NCI-H2171 treated with DMSO at 0.1 percent for 48 hours (cell line): Measurements from ENCODE around the gene PSMD3.
"Not testable (repeated sequence)": the region's sequence is repeated elsewhere in the genome, so short reads cannot be mapped to it uniquely, and the experiment has no call there.

Experiments
- DNase-seq: peaks from one replicate; lab custom pipeline; 2025; lab: John Stamatoyannopoulos, UW

PSMD3 gene

GRCh38 chr17:39980351-39981206 lies at the start of gene PSMD3:
Gene PSMD3 (plus strand): TSS chr17:39980807. CDS start chr17:39980971, 164 bp downstream.
- DNase-seq: peak; percentile 100

GRCh38 chr17:39933912-39934311 lies 46.7 kb upstream of the PSMD3 start:
- DNase-seq: peak; percentile 39

- DNase-seq: no peak
Measured at GRCh38 chr17:39934324-39934723, 46.3 kb upstream of the PSMD3 start.

GRCh38 chr17:39935909-39936308 lies 44.7 kb upstream of the PSMD3 start:
- DNase-seq: no peak

GRCh38 chr17:39937447-39937846 lies 43.2 kb upstream of the PSMD3 start:
- peak; percentile 90 for DNase-seq

- DNase-seq: peak; percentile 9
Measured at GRCh38 chr17:39938140-39938869, 42.3 kb upstream of the PSMD3 start.

- DNase-seq: peak; percentile 35
Measured at GRCh38 chr17:39939106-39939505, 41.5 kb upstream of the PSMD3 start.

- DNase-seq: peak; percentile 78
Measured at GRCh38 chr17:39939588-39940419, 40.8 kb upstream of the PSMD3 start.

GRCh38 chr17:39943702-39944392 lies 36.8 kb upstream of the PSMD3 start:
- no peak for DNase-seq

- no peak for DNase-seq
Measured at GRCh38 chr17:39944393-39944711, 36.3 kb upstream of the PSMD3 start.

- no peak for DNase-seq
Measured at GRCh38 chr17:39946551-39947330, 33.9 kb upstream of the PSMD3 start.

- DNase-seq: not testable (repeated sequence)
Measured at GRCh38 chr17:39948489-39948828, 32.1 kb upstream of the PSMD3 start.

- no peak for DNase-seq
Measured at GRCh38 chr17:39949028-39949427, 31.6 kb upstream of the PSMD3 start.

GRCh38 chr17:39950871-39951348 lies 29.7 kb upstream of the PSMD3 start:
- peak; percentile 81 for DNase-seq

- DNase-seq: no peak
Measured at GRCh38 chr17:39951924-39952679, 28.5 kb upstream of the PSMD3 start.

- DNase-seq: peak; percentile 90
Measured at GRCh38 chr17:39952680-39953470, 27.7 kb upstream of the PSMD3 start.

GRCh38 chr17:39953471-39953888 lies 27.1 kb upstream of the PSMD3 start:
- DNase-seq: no peak

GRCh38 chr17:39954876-39955275 lies 25.7 kb upstream of the PSMD3 start:
- DNase-seq: no peak

GRCh38 chr17:39955726-39956225 lies 24.8 kb upstream of the PSMD3 start:
- DNase-seq: no peak
